NCI-H1417 treated with DMSO at 0.1 percent for 48 hours (cell line): Measurements from ENCODE around the gene MOCOS.

Experiments
- DNase-seq: peaks from one replicate; lab custom pipeline; 2025; lab: John Stamatoyannopoulos, UW

MOCOS gene

DNA sequence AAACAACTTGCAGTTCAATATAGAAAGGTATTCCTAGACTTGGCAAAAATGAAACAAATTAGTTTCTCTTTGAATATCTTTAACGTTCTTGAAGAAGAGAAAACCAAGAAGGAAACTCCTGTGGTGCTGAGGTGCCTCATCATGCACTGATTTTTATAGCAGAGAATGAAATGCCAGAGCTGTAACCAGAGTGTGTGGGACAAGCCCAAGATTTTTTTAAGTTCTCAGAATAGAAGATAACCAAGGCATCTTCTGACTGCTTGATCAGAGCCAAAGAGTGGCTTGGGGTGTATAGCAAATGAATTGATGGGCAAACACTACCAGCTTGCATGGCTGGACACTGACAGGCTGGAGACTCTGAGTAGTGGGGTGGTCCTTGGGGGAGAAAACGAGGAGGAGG is 118.1 kb downstream of the MOCOS start:
- DNase-seq: no peak

DNA sequence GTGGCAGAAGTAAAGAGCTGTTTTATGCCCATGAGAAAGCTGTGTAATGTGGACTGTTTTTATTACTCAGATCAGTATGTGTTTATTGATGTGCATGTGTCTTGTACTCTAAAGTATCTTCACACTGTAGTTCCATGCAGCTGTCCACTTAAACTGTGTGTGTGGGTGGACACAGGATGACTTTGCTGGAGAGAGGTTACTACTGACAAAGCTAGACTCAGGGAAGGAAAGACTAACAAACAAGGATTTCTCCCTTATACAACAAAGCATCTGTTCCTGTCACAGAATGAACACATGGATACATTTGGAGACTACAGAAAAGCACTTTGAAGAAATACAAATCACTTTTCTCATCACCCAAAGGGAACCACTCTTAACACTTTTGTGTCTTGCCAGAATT is 120.2 kb downstream of the MOCOS start:
- no peak for DNase-seq

DNA sequence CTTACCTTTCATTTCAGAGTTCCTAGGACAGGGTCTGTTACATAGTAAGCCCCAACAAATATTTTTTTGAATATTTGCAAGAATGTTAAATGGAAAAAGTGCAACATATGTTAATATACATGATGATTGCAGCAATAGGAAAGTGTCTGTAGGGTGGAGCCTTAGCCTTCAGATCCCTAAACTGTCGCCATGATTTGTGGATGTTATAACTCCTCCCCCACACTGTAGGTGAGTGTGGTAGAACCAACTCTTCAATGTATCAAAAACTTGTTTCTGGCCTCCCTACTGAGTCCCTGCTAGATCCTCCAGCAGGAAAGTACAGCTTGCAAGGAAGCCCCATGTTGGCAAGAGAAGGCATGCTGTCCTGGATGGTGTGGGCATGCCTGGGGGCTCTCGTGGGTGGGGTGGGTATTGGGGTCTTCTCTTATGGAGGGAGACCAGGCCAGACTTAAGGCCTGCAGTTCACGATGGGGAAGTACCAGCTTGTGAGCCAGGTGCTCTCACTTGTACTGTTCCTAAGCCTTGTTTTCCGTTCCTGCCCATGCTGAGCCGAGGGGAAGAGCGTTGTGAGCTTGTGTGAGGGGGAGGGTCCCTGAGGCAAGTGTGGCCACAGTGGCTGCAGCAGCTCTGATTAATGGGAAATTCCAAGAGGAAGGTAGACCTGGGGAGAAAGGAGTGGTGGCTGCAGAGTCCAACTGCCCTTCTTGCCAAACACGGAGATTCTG is 121.6 kb downstream of the MOCOS start:
- DNase-seq: no peak

DNA sequence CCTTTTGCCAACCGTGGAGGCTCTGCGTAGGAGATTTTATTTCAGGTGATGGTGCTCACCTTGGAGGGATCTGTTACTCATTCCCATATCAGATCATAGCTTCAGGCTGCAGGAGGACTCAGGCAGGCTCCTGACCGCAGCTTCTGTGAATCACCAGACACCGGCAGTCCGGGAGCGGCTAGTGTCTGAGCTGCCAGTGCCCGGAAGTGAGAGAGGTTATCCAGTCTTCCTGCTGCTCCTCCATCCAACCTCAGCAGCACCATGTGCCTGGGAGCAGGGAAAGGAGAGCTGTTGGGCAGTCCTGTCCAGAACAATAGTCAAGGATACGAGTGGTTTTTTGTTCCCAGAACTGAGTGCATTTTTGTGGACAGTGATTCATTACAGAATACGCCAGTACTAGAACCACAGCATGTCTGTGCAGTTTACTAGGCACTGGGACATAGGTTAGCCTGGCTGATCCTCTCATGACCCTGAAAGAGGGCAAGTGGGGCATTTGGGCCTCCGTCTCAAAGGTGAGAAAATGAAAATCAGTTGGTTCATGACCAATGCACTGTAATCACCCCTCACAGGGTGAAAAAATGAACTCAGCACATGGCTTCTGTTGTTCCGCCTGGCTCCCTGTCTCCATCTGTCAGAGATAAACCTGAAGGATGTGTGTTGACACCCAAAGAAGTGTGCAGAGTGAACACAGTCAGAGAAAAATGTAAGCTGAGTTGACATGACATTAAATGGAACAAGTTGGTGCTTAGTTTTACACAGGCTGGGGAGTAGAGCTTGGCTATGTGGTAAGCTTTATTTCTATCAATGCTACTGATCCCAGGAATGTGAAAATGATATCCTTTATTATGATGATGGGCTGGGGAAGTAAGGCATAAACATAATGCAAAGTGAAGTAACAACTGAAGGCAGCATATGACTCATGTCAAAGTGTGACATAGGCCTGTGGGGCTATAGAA is 122.4 kb downstream of the MOCOS start:
- no peak for DNase-seq

DNA sequence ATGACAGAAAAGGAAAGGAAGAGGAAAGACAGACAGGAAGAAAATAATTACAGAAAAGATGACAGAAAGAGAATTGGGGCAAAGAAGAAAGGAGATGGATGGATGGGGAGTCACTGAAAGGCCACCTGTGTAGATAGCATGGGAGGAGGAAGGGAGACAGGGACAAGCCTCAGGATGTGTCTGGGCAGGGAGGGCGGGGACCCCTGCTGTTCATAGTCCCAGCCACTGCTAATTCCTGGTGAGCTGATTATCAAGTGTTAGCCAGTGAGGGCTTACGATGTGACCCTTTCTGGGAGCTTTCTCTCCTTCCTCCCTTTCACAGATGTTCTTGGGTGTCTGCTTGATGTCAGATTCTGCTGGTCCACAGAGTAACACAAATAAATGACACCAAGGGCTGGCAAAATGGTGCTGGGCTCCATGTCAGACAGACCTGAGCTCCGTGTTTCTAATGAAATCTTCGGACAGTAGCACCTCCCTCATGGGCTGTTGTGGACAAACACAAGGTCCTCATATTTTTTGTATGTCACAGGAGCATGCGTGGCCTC is 123.8 kb downstream of the MOCOS start:
- DNase-seq: no peak

GRCh38 chr18:36312806-36313395 is 125.6 kb downstream of the MOCOS start:
- DNase-seq: no peak

GRCh38 chr18:36314098-36314497 is 126.8 kb downstream of the MOCOS start:
- no peak for DNase-seq

DNA sequence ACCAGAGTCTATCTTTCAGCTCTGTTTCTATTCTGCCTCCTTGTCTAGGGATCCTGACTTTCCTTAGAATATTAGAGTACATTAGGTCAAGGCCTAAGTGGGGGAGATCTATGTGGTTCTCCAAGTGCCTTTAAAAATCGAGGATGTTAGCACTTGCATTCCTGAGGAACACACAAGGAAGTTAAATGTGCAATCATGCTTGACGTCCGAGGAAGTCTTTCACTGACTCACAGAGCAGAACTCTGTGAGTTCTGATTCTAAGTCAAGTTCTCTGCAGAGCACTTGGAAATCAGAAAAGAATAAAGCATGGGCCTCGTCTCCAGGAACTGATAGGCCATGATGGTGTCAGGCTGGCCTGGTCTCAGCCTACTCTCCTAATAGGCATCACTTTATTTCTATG is 127.5 kb downstream of the MOCOS start:
- DNase-seq: no peak

GRCh38 chr18:36315736-36316135 is 128.4 kb downstream of the MOCOS start:
- DNase-seq: no peak

DNA sequence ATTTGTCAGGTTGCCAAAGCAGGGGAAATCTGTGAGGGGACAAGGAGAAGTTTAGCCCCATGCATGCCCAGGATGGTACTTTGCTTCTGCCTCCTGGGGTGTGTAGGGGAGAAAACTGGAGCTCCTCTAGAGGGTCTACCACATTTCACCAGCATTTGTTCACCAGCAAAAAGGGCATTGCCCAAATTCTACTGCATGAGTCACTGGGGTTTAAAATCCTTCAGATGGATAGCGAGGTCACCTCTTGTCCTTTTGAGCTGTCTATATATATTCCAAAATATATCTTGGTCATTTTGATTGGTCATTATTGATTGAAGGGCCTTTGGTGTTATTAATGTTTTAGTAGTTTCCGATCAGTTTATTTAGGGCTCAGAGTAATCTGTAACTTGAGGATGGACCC is 128.9 kb downstream of the MOCOS start:
- DNase-seq: no peak
